K562 (cell line): ENCODE results near the gene APP. TPM values are rescaled to one million over a fixed set of nuclear protein-coding genes. Genes with fewer than 3 reads are reported as not detected.

Source experiments
- ATAC-seq: fragments of 200-7000 bp; cut with Tn5 transposase; 3 replicates; pipeline ENCODE4 v1.9.1; 2020; ENCODE audit warnings: moderate library complexity
- BruUV-seq: library from RNA; stranded (reverse); fragments of 400-500 nt; replicated peaks from 2 replicates; lab custom pipeline; 2021; lab: Mats Ljungman, UMichigan
- CTCF ChIA-PET: fragments of 300-600 bp; formaldehyde crosslinking; extraction: SDS; loops from one replicate; lab custom pipeline; 2021; ENCODE audit warnings: low intra/inter-chr PET ratio; lab: Yijun Ruan, JAX
- POLR2A ChIA-PET: fragments of 300-600, 350-650 bp; sonication (Branson Sonifier 250); formaldehyde crosslinking; extraction: SDS; loops from one replicate; lab custom pipeline; 2021; ENCODE audit warnings: antibody characterized with exemption, inconsistent platforms; lab: Yijun Ruan, JAX
- DNase-seq, 4 experiments: peaks; one replicate each; pipeline versions ENCODE4 v3.0.0 to v3.0.0-alpha.2; 2011 to 2018; ENCODE audit warnings: low spot score in 3 of 4, mixed read lengths in 3 of 4; ENCODE audit errors: extremely low read depth in 1 of 4
- FAIRE-seq: peaks from 2 replicates; lab custom pipeline; 2011; peaks lifted over from hg19 to GRCh38; lab: Jason Lieb, UNC
- H2AFZ ChIP-seq: 2 replicates; pipeline ENCODE4 v1.6.0; 2011; ENCODE audit warnings: low read depth, low read length, control low read depth, inconsistent platforms
- H3K27ac ChIP-seq: fragments of 200-600 bp; 3 replicates; pipeline ENCODE4 v1.8.0; 2011; ENCODE audit warnings: low read depth, mild to moderate bottlenecking, control low read depth, inconsistent platforms, low read length, moderate library complexity, mixed read lengths; ENCODE audit errors: extremely low read depth
- H3K27me3 ChIP-seq, 2 experiments: fragments of 300-600 bp in 1 of 2; 2 replicates in 1 of 2; 3 replicates in 1 of 2; pipeline versions ENCODE4 v1.6.0 to v1.8.0; 2011; ENCODE audit warnings: inconsistent platforms in 2 of 2, low read length in 2 of 2, mild to moderate bottlenecking in 1 of 2, mixed read lengths in 1 of 2, moderate library complexity in 1 of 2; ENCODE audit not compliant: control insufficient read depth in 2 of 2, insufficient read depth in 2 of 2
- H3K36me3 ChIP-seq: fragments of 300-600 bp; 3 replicates; pipeline ENCODE4 v1.8.0; 2011; ENCODE audit warnings: mild to moderate bottlenecking, low read length, inconsistent platforms; ENCODE audit not compliant: control insufficient read depth, insufficient read depth
- H3K4me1 ChIP-seq, 2 experiments: fragments of 200-600 bp in 1 of 2; replicated peaks in 1 of 2; 2 replicates in 1 of 2; 3 replicates in 1 of 2; pipeline versions ENCODE4 v1.5.1 to v1.8.0; 2011; ENCODE audit warnings: inconsistent platforms in 2 of 2, low read length in 2 of 2, mild to moderate bottlenecking in 1 of 2, mixed read lengths in 1 of 2, moderate library complexity in 1 of 2; ENCODE audit not compliant: control insufficient read depth in 2 of 2, insufficient read depth in 2 of 2
- H3K4me2 ChIP-seq: 2 replicates; pipeline ENCODE4 v1.6.1; 2011; ENCODE audit warnings: low read length, control low read depth, inconsistent platforms, mixed read lengths; ENCODE audit not compliant: insufficient read depth
- H3K4me3 ChIP-seq: fragments of 200-600 bp; sonication (generic), shearing (Covaris generic); 2 replicates; pipeline ENCODE4 v1.5.1; 2016; ENCODE audit warnings: control low read depth, inconsistent platforms
- H3K79me2 ChIP-seq: fragments of 200-600 bp; 3 replicates; pipeline ENCODE4 v1.8.0; 2011; ENCODE audit warnings: low read length, inconsistent platforms; ENCODE audit not compliant: control insufficient read depth, insufficient read depth
- H3K9ac ChIP-seq, 2 experiments: 2 replicates each; pipeline versions ENCODE4 v1.6.0 to v1.6.1; 2011; ENCODE audit warnings: low read depth in 2 of 2, low read length in 2 of 2, control low read depth in 1 of 2, inconsistent platforms in 1 of 2, mild to moderate bottlenecking in 1 of 2, mixed read lengths in 1 of 2; ENCODE audit not compliant: insufficient read depth in 1 of 2
- H3K9me1 ChIP-seq: one replicate; pipeline ENCODE4 v1.6.0; 2011; ENCODE audit warnings: inconsistent platforms, mild to moderate bottlenecking, low read length, moderate library complexity; ENCODE audit not compliant: control insufficient read depth, insufficient read depth
- H3K9me3 ChIP-seq: replicated peaks from 2 replicates; pipeline ENCODE4 v1.5.1; 2011; ENCODE audit warnings: low read depth, low read length, inconsistent platforms; ENCODE audit not compliant: control insufficient read depth, insufficient read depth
- H4K20me1 ChIP-seq: replicated peaks from 2 replicates; pipeline ENCODE4 v1.6.1; 2011; ENCODE audit warnings: low read length, inconsistent platforms, mixed read lengths; ENCODE audit not compliant: control insufficient read depth, insufficient read depth
- ARID2 ChIP-seq: fragments of 450-650 bp; IDR thresholded peaks from 2 replicates; pipeline ENCODE4 v1.6.1; 2017; ENCODE audit warnings: antibody characterized with exemption, mild to moderate bottlenecking
- ATF1 ChIP-seq, 2 experiments: fragments of 450-650 bp in 1 of 2; IDR thresholded peaks; 2 replicates each; pipeline ENCODE4 v1.6.1; 2016; ENCODE audit warnings: missing compliant biosample characterization in 1 of 2, missing genetic modification characterization in 1 of 2
- BMI1 ChIP-seq: fragments of 150-350 bp; IDR thresholded peaks from 2 replicates; pipeline ENCODE4 v1.6.1; 2014; ENCODE audit warnings: low read length
- E4F1 ChIP-seq: fragments of 250-450 bp; sonication (Bioruptor Pico); IDR thresholded peaks from 2 replicates; pipeline ENCODE4 v1.5.0; 2021; ENCODE audit warnings: mild to moderate bottlenecking, borderline replicate concordance
- EGR1 ChIP-seq: fragments of 450-650 bp; conservative IDR thresholded peaks from 2 replicates; pipeline ENCODE4 v1.6.1; 2017; ENCODE audit warnings: mild to moderate bottlenecking
- ETS1 ChIP-seq: conservative IDR thresholded peaks from 2 replicates; pipeline ENCODE4 v1.6.1; 2011; ENCODE audit warnings: low read depth, mild to moderate bottlenecking, low read length; ENCODE audit not compliant: control insufficient read depth
- GABPB2 ChIP-seq: fragments of 250-450 bp; sonication (Bioruptor Pico); conservative IDR thresholded peaks from 2 replicates; pipeline ENCODE4 v1.5.1; 2021; ENCODE audit warnings: mild to moderate bottlenecking
- PBX2 ChIP-seq, 2 experiments: IDR thresholded peaks in 1 of 2; conservative IDR thresholded peaks in 1 of 2; 2 replicates each; pipeline ENCODE4 v1.6.1; 2016; ENCODE audit warnings: low read depth in 2 of 2, mild to moderate bottlenecking in 1 of 2, missing compliant biosample characterization in 1 of 2, missing genetic modification characterization in 1 of 2, moderate library complexity in 1 of 2
- SREBF2 ChIP-seq: sonication (generic); formaldehyde crosslinking; IDR thresholded peaks from 2 replicates; pipeline ENCODE4 v1.4.0; 2020; ENCODE audit warnings: mild to moderate bottlenecking, missing genetic modification reagents
- TAF7 ChIP-seq: fragments of 450-650 bp; IDR thresholded peaks from 2 replicates; pipeline ENCODE4 v1.6.1; 2016; ENCODE audit warnings: missing genetic modification characterization, missing compliant biosample characterization
- TCFL5 ChIP-seq: fragments of 250-450 bp; sonication (Bioruptor Pico); conservative IDR thresholded peaks from 2 replicates; pipeline ENCODE4 v1.6.1; 2021; ENCODE audit warnings: mild to moderate bottlenecking, moderate library complexity, matching md5 sums
- ZNF780A ChIP-seq: fragments of 250-450 bp; sonication (Bioruptor Pico); IDR thresholded peaks from 2 replicates; pipeline ENCODE4 v1.5.0; 2021; ENCODE audit warnings: mild to moderate bottlenecking
- whole genome bisulfite sequencing: fragments of 100-300 bp; shearing (Covaris generic); methylation state at CpG from one replicate; pipeline ENCODE4 v1.1.6; 2016; ENCODE audit warnings: low coverage, mixed read lengths; ENCODE audit not compliant: insufficient coverage; ENCODE audit errors: missing lambda C conversion rate; 5-methylcytosine and 5-hydroxymethylcytosine counted together
- in situ Hi-C: fragments of 300-500 bp; cut with MboI; formaldehyde crosslinking; loops from 4 replicates; pipeline ENCODE4 v1.15.0; 2018; ENCODE audit warnings: inconsistent platforms, mixed read lengths
- intact Hi-C: fragments of 100-400 bp; cut with micrococcal nuclease; formaldehyde crosslinking; loops from 2 replicates; pipeline ENCODE4 v1.14.2; 2022
- polyA plus RNA-seq, 8 experiments: library from polyadenylated mRNA; depleted of rRNA in 4 of 8; stranded (reverse) in 5 of 8; unstranded in 3 of 8; fragments of >200 nt; fragmentation: Nextera tagmentation in 2 of 8; fragmentation: Illumina TruSeq in 1 of 8; extraction: Ambion mirVana in 2 of 8; extraction: Trizol in 1 of 8; gene quantifications; 2 replicates each; pipeline versions ENCODE4 v1.2.1 to v1.2.3, GENCODE V29; 2011 to 2014; ENCODE audit warnings: inconsistent platforms in 1 of 8, missing spikeins in 1 of 8
- total RNA-seq, 7 experiments: library from RNA; depleted of rRNA in 6 of 7; stranded (reverse); fragments of >200 nt in 6 of 7; fragmentation: Illumina TruSeq in 2 of 7; extraction: Trizol in 2 of 7; gene quantifications; 2 replicates each; pipeline versions ENCODE4 v1.2.1 to v1.2.3, GENCODE V29; 2011 to 2021; ENCODE audit warnings: low replicate concordance in 1 of 7
- TF ChIP-seq, protein P1 (sequence below): fragments of 200-400 bp; formaldehyde crosslinking; IDR thresholded peaks from 2 replicates; pipeline ENCODE4 v1.6.1; 2017; ENCODE audit warnings: mild to moderate bottlenecking, low read depth, low read length, moderate library complexity

Gene APP
- total and polyA plus RNA-seq, 9 of the 15 experiments (the other 6 are each of a cell fraction or from before 2014, with no cell fraction given): 0.01 to 1.5 (median 0.16) TPM; not detected in 5

GRCh38 chr21:25952306-25952705 is 218.3 kb downstream of the APP start (continued):
- no peak for TF ChIP-seq PBX2 (CRISPR knock-in tag; IDR thresholded peaks at IDR 0.05; ENCODE audit: low read depth)
- TF ChIP-seq PBX2 (tag; conservative IDR thresholded peaks at IDR 0.05; ENCODE audit: low read depth): no peak
- no peak for TF ChIP-seq ZNF780A (CRISPR knock-in tag)
- no peak for TF ChIP-seq ARID2
- TF ChIP-seq EGR1: no peak

- Histone ChIP-seq H3K9me1 (no peaks in the 10 kb centered on the region), H3K4me2 (no peak overlapping the region), H3K4me3 (no peak overlapping the region), H2AFZ (no peak overlapping the region), H3K36me3 (no peaks in the 10 kb centered on the region), H3K9ac (no peak overlapping the region), H3K9me3 (no peaks in the 10 kb centered on the region), H3K27me3 (no peaks in the 10 kb centered on the region), H3K4me1 (no peaks in the 10 kb centered on the region), H4K20me1 (no peaks in the 10 kb centered on the region)
- DNase-seq: no peak
- in situ Hi-C loops: no loop called here
- ChIA-PET CTCF (no interaction called here), POLR2A (no interaction called here)
- intact Hi-C loops: no loop called here
- no peak for ATAC-seq
- 0% methylated on average over 1 of the region's 1 CpG for WGBS
- no TSS peak for BruUV-seq
- FAIRE-seq: no peak
- TF ChIP-seq GABPB2 (CRISPR knock-in tag) (no peak), ATF1 (CRISPR knock-in tag; IDR thresholded peaks at IDR 0.05) (no peak), ATF1 (tag; IDR thresholded peaks at IDR 0.05) (no peak), BMI1 (no peak), TAF7 (tag) (no peak), SREBF2 (CRISPR knock-in tag) (no peak), E4F1 (CRISPR knock-in tag) (no peak), ETS1 (no peak), TCFL5 (CRISPR knock-in tag) (no peak)
- TF ChIP-seq, protein P1, sequence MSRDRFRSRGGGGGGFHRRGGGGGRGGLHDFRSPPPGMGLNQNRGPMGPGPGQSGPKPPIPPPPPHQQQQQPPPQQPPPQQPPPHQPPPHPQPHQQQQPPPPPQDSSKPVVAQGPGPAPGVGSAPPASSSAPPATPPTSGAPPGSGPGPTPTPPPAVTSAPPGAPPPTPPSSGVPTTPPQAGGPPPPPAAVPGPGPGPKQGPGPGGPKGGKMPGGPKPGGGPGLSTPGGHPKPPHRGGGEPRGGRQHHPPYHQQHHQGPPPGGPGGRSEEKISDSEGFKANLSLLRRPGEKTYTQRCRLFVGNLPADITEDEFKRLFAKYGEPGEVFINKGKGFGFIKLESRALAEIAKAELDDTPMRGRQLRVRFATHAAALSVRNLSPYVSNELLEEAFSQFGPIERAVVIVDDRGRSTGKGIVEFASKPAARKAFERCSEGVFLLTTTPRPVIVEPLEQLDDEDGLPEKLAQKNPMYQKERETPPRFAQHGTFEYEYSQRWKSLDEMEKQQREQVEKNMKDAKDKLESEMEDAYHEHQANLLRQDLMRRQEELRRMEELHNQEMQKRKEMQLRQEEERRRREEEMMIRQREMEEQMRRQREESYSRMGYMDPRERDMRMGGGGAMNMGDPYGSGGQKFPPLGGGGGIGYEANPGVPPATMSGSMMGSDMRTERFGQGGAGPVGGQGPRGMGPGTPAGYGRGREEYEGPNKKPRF: no peak
- TF ChIP-seq, all 486 proteins: peak for 0
- Histone ChIP-seq H3K27ac (no peak overlapping the region), H3K79me2 (no peaks in the 10 kb centered on the region)
Measured at GRCh38 chr21:25949701-25950100, 220.9 kb downstream of the APP start.
